ENCODE measurements around the gene DCUN1D5.
"Not testable (repeated sequence)": the region's sequence is repeated elsewhere in the genome, so short reads cannot be mapped to it uniquely, and the experiment has no call there.

The DCUN1D5 gene

GRCh38 chr11:103035791-103036434 lies 56.0 kb downstream of the DCUN1D5 start:
- no peak overlapping the region for H3K4me3 ChIP-seq (ENCODE audit: low read depth, low read length)
- TF ChIP-seq CTCF (IDR thresholded peaks at IDR 0.05; ENCODE audit: low read depth, low read length, missing control alignments) = peak; percentile 60
- in situ Hi-C loops (cut with HindIII; ENCODE audit: low sequenced_read_pairs) = no loop called here
- DNase-seq (ENCODE audit: low read depth) = peak; percentile 64

- in situ Hi-C loops (cut with HindIII; ENCODE audit: low sequenced_read_pairs) = no loop called here
- no peak for DNase-seq (ENCODE audit: low read depth)
- TF ChIP-seq CTCF (IDR thresholded peaks at IDR 0.05; ENCODE audit: low read depth, low read length, missing control alignments) = no peak
- H3K4me3 ChIP-seq (ENCODE audit: low read depth, low read length) = no peak overlapping the region
These were observed 56.7 kb downstream of the DCUN1D5 start for GRCh38 chr11:103035216-103035615.

- no peak for TF ChIP-seq CTCF (IDR thresholded peaks at IDR 0.05; ENCODE audit: low read depth, low read length, missing control alignments)
These were observed 60.1 kb downstream of the DCUN1D5 start for GRCh38 chr11:103031834-103032233.

GRCh38 chr11:103029401-103029800 lies 62.6 kb downstream of the DCUN1D5 start:
- DNase-seq (ENCODE audit: low read depth) = no peak
- TF ChIP-seq CTCF (IDR thresholded peaks at IDR 0.05; ENCODE audit: low read depth, low read length, missing control alignments) = no peak
- no peak overlapping the region for H3K4me3 ChIP-seq (ENCODE audit: low read depth, low read length)
- in situ Hi-C loops (cut with HindIII; ENCODE audit: low sequenced_read_pairs) = no loop called here

More at GRCh38 chr11:103031834-103032233, 60.1 kb downstream of the DCUN1D5 start:
- in situ Hi-C loops (cut with HindIII; ENCODE audit: low sequenced_read_pairs) = no loop called here
- no peak for DNase-seq (ENCODE audit: low read depth)
- H3K4me3 ChIP-seq (ENCODE audit: low read depth, low read length) = no peak overlapping the region

GRCh38 chr11:103028304-103029020 lies 63.5 kb downstream of the DCUN1D5 start:
- DNase-seq (ENCODE audit: low read depth); H3K4me3 ChIP-seq (ENCODE audit: low read depth, low read length); in situ Hi-C loops (cut with HindIII; ENCODE audit: low sequenced_read_pairs): not testable (repeated sequence)

- no peak for DNase-seq (ENCODE audit: low read depth)
- no peak for TF ChIP-seq CTCF (IDR thresholded peaks at IDR 0.05; ENCODE audit: low read depth, low read length, missing control alignments)
- in situ Hi-C loops (cut with HindIII; ENCODE audit: low sequenced_read_pairs) = no loop called here
- H3K4me3 ChIP-seq (ENCODE audit: low read depth, low read length) = no peak overlapping the region
These were observed 67.9 kb downstream of the DCUN1D5 start for GRCh38 chr11:103024086-103024485.

- TF ChIP-seq CTCF (IDR thresholded peaks at IDR 0.05; ENCODE audit: low read depth, low read length, missing control alignments) = no peak
- H3K4me3 ChIP-seq (ENCODE audit: low read depth, low read length) = no peak overlapping the region
- in situ Hi-C loops (cut with HindIII; ENCODE audit: low sequenced_read_pairs) = no loop called here
- DNase-seq (ENCODE audit: low read depth) = peak; percentile 68
These were observed 75.9 kb downstream of the DCUN1D5 start for GRCh38 chr11:103016031-103016430.
